GM23338 (cell line): ENCODE measurements around the gene SNTB2. TPM values are rescaled to one million over a fixed set of nuclear protein-coding genes. Genes with fewer than 3 reads are reported as not detected.

Experiments
- ATAC-seq: fragments of 200-7000 bp; cut with Tn5 transposase; 3 replicates; pipeline ENCODE4 v1.9.1; 2020
- DNase-seq: peaks from one replicate; pipeline ENCODE4 v3.0.0-alpha.2; 2015; ENCODE audit warnings: low spot score
- H2AFZ ChIP-seq: fragments of 200-600 bp; sonication (generic); 2 replicates; pipeline ENCODE4 v1.8.0; 2016; ENCODE audit warnings: antibody characterized with exemption, mild to moderate bottlenecking, moderate library complexity
- H3F3A ChIP-seq: fragments of 200-600 bp; sonication (generic); replicated peaks from 2 replicates; pipeline ENCODE4 v1.8.0; 2017; ENCODE audit warnings: antibody characterized with exemption, mixed run types, low read depth
- H3K27ac ChIP-seq: fragments of 200-600 bp; sonication (generic); 2 replicates; pipeline ENCODE4 v1.6.1; 2016; ENCODE audit warnings: low read depth
- H3K27me3 ChIP-seq: fragments of 200-600 bp; sonication (generic); 2 replicates; pipeline ENCODE4 v1.8.0; 2016; ENCODE audit warnings: mild to moderate bottlenecking, mixed run types, moderate library complexity; ENCODE audit not compliant: insufficient read depth
- H3K36me3 ChIP-seq: fragments of 200-600 bp; sonication (generic); 2 replicates; pipeline ENCODE4 v1.8.0; 2016; ENCODE audit warnings: mild to moderate bottlenecking; ENCODE audit not compliant: insufficient read depth
- H3K4me1 ChIP-seq: fragments of 200-600 bp; sonication (generic); 2 replicates; pipeline ENCODE4 v1.8.0; 2016; ENCODE audit warnings: mild to moderate bottlenecking, moderate library complexity; ENCODE audit not compliant: insufficient read depth
- H3K4me2 ChIP-seq: fragments of 200-600 bp; sonication (generic); 2 replicates; pipeline ENCODE4 v1.7.1; 2017; ENCODE audit warnings: mixed run types
- H3K4me3 ChIP-seq: fragments of 200-600 bp; sonication (generic); 2 replicates; pipeline ENCODE4 v1.6.1; 2016; ENCODE audit warnings: mixed run types
- H3K79me2 ChIP-seq: fragments of 200-600 bp; sonication (generic); replicated peaks from 2 replicates; pipeline ENCODE4 v1.8.0; 2017; ENCODE audit warnings: mild to moderate bottlenecking; ENCODE audit not compliant: insufficient read depth
- H3K9me2 ChIP-seq: fragments of 200-600 bp; sonication (generic); 2 replicates; pipeline ENCODE4 v1.8.0; 2017; ENCODE audit not compliant: insufficient read depth
- H4K20me1 ChIP-seq: fragments of 200-600 bp; sonication (generic); replicated peaks from 2 replicates; pipeline ENCODE4 v1.8.0; 2017; ENCODE audit warnings: mild to moderate bottlenecking; ENCODE audit not compliant: insufficient read depth
- H3K27ac Mint-ChIP-seq: 2 replicates; pipeline ENCODE4 v1.8.0; 2020; ENCODE audit warnings: inconsistent platforms, mild to moderate bottlenecking, moderate library complexity, mixed read lengths
- H3K27me3 Mint-ChIP-seq: 3 replicates; pipeline ENCODE4 v1.8.0; 2022; ENCODE audit warnings: low read depth, mild to moderate bottlenecking, moderate library complexity, mixed read lengths, inconsistent platforms; ENCODE audit not compliant: insufficient read depth, poor library complexity
- H3K36me3 Mint-ChIP-seq: 3 replicates; pipeline ENCODE4 v1.8.0; 2021; ENCODE audit warnings: low read depth, mild to moderate bottlenecking, inconsistent platforms, moderate library complexity, mixed read lengths
- H3K4me1 Mint-ChIP-seq: 3 replicates; pipeline ENCODE4 v1.8.0; 2020; ENCODE audit warnings: mild to moderate bottlenecking, inconsistent platforms, mixed read lengths
- H3K4me3 Mint-ChIP-seq: 3 replicates; pipeline ENCODE4 v1.8.0; 2021; ENCODE audit warnings: moderate library complexity, mild to moderate bottlenecking, inconsistent platforms, mixed read lengths
- H3K9me3 Mint-ChIP-seq: 3 replicates; pipeline ENCODE4 v1.8.0; 2020; ENCODE audit warnings: moderate library complexity, mild to moderate bottlenecking, inconsistent platforms, mixed read lengths
- CREB1 ChIP-seq: fragments of 250-450 bp; sonication (Bioruptor Pico); IDR thresholded peaks from 2 replicates; pipeline ENCODE4 v1.5.0; 2020; ENCODE audit warnings: low read depth, mild to moderate bottlenecking, moderate library complexity
- EZH2phosphoT487 ChIP-seq: fragments of 200-600 bp; sonication (generic); IDR thresholded peaks from one replicate; pipeline ENCODE4 v1.8.1; 2018; ENCODE audit warnings: antibody characterized with exemption; ENCODE audit not compliant: unreplicated experiment
- JUNB ChIP-seq: IDR thresholded peaks from one replicate; pipeline ENCODE4 v1.6.1; 2016; ENCODE audit warnings: antibody characterized with exemption; ENCODE audit not compliant: unreplicated experiment
- POLR2AphosphoS5 ChIP-seq: IDR thresholded peaks from 2 replicates; pipeline ENCODE4 v1.6.1; 2016; ENCODE audit warnings: antibody characterized with exemption, low read depth
- REST ChIP-seq: IDR thresholded peaks from one replicate; pipeline ENCODE4 v1.6.1; 2018; ENCODE audit warnings: antibody characterized with exemption; ENCODE audit not compliant: unreplicated experiment
- STAT1 ChIP-seq: IDR thresholded peaks from one replicate; pipeline ENCODE4 v1.6.1; 2016; ENCODE audit warnings: antibody characterized with exemption; ENCODE audit not compliant: unreplicated experiment
- ZNF114 ChIP-seq: fragments of 250-450 bp; sonication (Bioruptor Pico); IDR thresholded peaks from 2 replicates; pipeline ENCODE4 v1.5.0; 2020; ENCODE audit warnings: mild to moderate bottlenecking, moderate library complexity
- ZNF331 ChIP-seq: fragments of 250-450 bp; sonication (Bioruptor Pico); IDR thresholded peaks from 2 replicates; pipeline ENCODE4 v1.5.0; 2020; ENCODE audit warnings: low read depth, mild to moderate bottlenecking, moderate library complexity
- polyA plus RNA-seq: library from polyadenylated mRNA; unstranded; fragments of >200 nt; fragmentation: Nextera tagmentation; extraction: Ambion mirVana; gene quantifications from 2 replicates; pipeline ENCODE4 v1.2.1, GENCODE V29; 2016
- total RNA-seq: library from RNA; depleted of rRNA; stranded (reverse); fragments of >200 nt; shearing (Covaris generic); gene quantifications from 2 replicates; pipeline ENCODE4 v1.2.3, GENCODE V29; 2014

The SNTB2 gene
- total and polyA plus RNA-seq, 2 experiments from 2014 or later: 4.8 to 42.7 TPM

- no peak for TF ChIP-seq REST
- no peak for TF ChIP-seq EZH2phosphoT487
- no peak for TF ChIP-seq STAT1
Observed at GRCh38 chr16:69176033-69176800, 10.7 kb upstream of the SNTB2 start (continued).

- H3K27ac ChIP-seq: 0 out of 2 replicates have a peak overlapping the region, but pooled peaks have one; percentile 8
- peaks cover 1% of the 10 kb centered on the region for H3K27me3 Mint-ChIP-seq
- H4K20me1 ChIP-seq: no peaks in the 10 kb centered on the region
- no peak overlapping the region for H3K4me2 ChIP-seq
- H3K79me2 ChIP-seq: no peaks in the 10 kb centered on the region
- H3K9me2 ChIP-seq: no peaks in the 10 kb centered on the region
- DNase-seq (no peak), ATAC-seq (no peak)
- no peak overlapping the region for H2AFZ ChIP-seq
- H3K4me3 Mint-ChIP-seq: no peak overlapping the region
- H3K36me3 ChIP-seq: no peaks in the 10 kb centered on the region
- no peak for TF ChIP-seq REST
- TF ChIP-seq ZNF114 (CRISPR knock-in tag): no peak
- TF ChIP-seq POLR2AphosphoS5: no peak
- no peak for TF ChIP-seq CREB1 (CRISPR knock-in tag)
- TF ChIP-seq ZNF331 (CRISPR knock-in tag): no peak
- TF ChIP-seq JUNB: no peak
- 0 out of 3 replicates have a peak, but pooled peaks cover 2% of the 10 kb centered on the region for H3K36me3 Mint-ChIP-seq
- 0 out of 2 replicates have a peak, but pooled peaks cover 5% of the 10 kb centered on the region for H3F3A ChIP-seq
- no peak overlapping the region for H3K4me3 ChIP-seq
- H3K27ac Mint-ChIP-seq: no peak overlapping the region
- no peaks in the 10 kb centered on the region for H3K9me3 Mint-ChIP-seq
- no peaks in the 10 kb centered on the region for H3K27me3 ChIP-seq
- H3K4me1 ChIP-seq: no peaks in the 10 kb centered on the region
- no peaks in the 10 kb centered on the region for H3K4me1 Mint-ChIP-seq
Observed at GRCh38 chr16:69179328-69180010, 7.5 kb upstream of the SNTB2 start.
